Prostate gland (tissue), 2 donors: ENCODE results near the gene MGAT5.

ENCODE experiments used
- POLR2A ChIP-seq: fragments of 450-650 bp; IDR thresholded peaks from one replicate; pipeline ENCODE4 v1.6.1; 2016; ENCODE audit warnings: antibody characterized with exemption, mild to moderate bottlenecking
- POLR2AphosphoS5 ChIP-seq: sonication (generic); formaldehyde crosslinking; IDR thresholded peaks from one replicate; pipeline ENCODE4 v1.6.1; 2017; ENCODE audit warnings: antibody characterized with exemption
- TF ChIP-seq, protein P1 (sequence below), 4 experiments: fragments of 200-600 bp in 2 of 4; fragments of 450-650 bp in 2 of 4; sonication (generic) in 2 of 4; IDR thresholded peaks; 1 replicate in 3 of 4; 2 replicates in 1 of 4; pipeline ENCODE4 v1.5.1; 2016 to 2019; ENCODE audit warnings: antibody characterized with exemption in 4 of 4, mild to moderate bottlenecking in 2 of 4, moderate library complexity in 2 of 4

DNA sequence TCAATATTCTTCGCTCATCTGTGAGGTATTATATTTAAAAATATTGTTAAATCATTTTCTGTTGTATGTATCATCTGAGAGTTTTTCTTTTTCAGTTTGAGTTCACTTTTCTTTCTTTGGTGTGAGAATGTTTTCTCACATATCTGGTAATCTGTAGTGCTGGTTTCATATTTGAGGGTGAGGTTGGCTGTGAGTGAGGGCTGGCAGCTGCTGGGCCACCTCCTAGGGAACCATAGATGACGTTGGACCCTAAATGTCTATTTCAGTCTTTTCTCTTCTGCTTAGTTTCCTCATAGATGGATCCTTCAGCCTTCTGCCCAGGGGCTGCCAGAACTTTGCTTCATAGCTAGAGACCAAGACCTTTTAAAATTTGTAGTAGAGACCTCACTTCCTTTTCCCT lies 33.5 kb downstream of the MGAT5 start:
- TF ChIP-seq, protein P1, sequence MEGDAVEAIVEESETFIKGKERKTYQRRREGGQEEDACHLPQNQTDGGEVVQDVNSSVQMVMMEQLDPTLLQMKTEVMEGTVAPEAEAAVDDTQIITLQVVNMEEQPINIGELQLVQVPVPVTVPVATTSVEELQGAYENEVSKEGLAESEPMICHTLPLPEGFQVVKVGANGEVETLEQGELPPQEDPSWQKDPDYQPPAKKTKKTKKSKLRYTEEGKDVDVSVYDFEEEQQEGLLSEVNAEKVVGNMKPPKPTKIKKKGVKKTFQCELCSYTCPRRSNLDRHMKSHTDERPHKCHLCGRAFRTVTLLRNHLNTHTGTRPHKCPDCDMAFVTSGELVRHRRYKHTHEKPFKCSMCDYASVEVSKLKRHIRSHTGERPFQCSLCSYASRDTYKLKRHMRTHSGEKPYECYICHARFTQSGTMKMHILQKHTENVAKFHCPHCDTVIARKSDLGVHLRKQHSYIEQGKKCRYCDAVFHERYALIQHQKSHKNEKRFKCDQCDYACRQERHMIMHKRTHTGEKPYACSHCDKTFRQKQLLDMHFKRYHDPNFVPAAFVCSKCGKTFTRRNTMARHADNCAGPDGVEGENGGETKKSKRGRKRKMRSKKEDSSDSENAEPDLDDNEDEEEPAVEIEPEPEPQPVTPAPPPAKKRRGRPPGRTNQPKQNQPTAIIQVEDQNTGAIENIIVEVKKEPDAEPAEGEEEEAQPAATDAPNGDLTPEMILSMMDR (IDR thresholded peaks at IDR 0.05), result no peak
- TF ChIP-seq POLR2AphosphoS5 (no peak), POLR2A (no peak)
